GM19455 (cell line): ENCODE data around the gene POGLUT3.
A peak's percentile ranks its signal among the peaks of the same experiment; 100 is the strongest.

Source experiments
- ATAC-seq: cut with Tn5 transposase; IDR thresholded peaks from one replicate; pipeline ENCODE4 v1.9.1; 2021; ENCODE audit not compliant: unreplicated experiment

Gene POGLUT3, protein sequence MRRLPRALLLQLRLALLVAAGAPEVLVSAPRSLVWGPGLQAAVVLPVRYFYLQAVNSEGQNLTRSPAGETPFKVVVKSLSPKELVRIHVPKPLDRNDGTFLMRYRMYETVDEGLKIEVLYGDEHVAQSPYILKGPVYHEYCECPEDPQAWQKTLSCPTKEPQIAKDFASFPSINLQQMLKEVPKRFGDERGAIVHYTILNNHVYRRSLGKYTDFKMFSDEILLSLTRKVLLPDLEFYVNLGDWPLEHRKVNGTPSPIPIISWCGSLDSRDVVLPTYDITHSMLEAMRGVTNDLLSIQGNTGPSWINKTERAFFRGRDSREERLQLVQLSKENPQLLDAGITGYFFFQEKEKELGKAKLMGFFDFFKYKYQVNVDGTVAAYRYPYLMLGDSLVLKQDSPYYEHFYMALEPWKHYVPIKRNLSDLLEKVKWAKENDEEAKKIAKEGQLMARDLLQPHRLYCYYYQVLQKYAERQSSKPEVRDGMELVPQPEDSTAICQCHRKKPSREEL

DNA sequence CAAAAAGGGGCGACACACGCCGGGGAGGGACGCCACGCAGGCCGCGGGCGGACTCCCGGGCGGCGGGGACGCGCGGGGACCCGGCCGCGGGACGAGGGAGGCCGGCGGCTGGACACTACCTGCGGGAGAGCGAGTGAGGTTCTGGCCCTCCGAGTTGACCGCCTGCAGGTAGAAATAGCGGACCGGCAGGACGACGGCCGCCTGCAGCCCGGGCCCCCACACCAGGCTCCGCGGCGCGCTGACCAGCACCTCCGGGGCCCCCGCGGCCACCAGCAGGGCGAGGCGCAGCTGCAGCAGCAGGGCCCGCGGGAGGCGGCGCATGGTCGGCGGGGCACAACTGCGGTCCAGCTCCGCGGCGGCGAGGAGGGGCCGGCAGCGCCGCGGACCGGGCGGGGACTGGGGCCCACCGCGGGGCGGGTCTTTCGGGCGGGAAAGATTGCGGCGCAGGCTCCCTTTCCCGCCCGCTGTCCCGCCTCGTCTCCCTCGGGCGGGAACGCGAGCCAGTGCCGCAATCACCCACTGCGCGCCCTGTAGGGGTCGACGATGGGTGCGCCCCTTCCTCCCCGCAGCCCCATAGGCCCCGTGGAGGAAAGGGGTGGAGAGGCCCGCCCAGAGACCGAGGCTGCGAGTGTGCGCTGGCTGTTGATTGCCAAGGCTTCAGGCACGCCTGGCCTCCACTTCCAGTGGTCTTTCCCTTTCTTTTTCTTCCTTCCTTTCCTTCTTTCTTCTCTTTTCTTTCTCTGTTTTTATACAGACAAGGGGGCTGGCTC lies at the start of gene POGLUT3:
Gene POGLUT3, minus strand, starts transcription at position 339 of the 770 bp plus-strand sequence. Its CDS starts 18 bp downstream, at position 321.
- peak; percentile 67 for ATAC-seq

DNA sequence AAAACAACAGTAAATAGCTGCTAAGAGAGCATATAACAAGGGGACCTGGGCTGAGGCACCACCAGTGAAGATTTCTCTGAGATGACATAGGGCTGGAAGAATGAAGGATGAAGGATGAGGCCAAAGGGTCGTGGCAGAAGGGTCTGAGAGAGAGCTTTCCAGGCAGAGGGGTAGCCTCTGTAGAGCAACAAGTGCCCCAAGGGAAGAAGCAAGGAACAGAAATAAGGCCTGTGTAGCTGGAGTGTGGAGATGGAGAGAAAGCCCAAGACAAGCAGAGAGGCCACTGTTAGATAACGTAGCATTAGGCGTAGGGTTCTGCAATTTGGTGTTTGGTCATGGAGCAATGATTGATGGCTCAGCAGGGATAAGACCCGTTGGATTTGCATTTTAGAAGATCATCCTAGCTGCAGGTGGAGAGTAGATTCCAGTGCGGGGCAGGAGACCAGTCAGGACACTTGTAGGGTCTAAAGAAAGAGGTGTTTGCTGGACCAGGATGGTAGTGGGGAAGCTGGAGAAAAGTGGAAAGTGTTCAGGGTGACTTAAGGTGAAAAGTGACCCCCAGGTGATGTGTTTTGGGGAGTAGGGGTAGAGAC lies 47.8 kb upstream of the POGLUT3 start:
- ATAC-seq = no peak

DNA sequence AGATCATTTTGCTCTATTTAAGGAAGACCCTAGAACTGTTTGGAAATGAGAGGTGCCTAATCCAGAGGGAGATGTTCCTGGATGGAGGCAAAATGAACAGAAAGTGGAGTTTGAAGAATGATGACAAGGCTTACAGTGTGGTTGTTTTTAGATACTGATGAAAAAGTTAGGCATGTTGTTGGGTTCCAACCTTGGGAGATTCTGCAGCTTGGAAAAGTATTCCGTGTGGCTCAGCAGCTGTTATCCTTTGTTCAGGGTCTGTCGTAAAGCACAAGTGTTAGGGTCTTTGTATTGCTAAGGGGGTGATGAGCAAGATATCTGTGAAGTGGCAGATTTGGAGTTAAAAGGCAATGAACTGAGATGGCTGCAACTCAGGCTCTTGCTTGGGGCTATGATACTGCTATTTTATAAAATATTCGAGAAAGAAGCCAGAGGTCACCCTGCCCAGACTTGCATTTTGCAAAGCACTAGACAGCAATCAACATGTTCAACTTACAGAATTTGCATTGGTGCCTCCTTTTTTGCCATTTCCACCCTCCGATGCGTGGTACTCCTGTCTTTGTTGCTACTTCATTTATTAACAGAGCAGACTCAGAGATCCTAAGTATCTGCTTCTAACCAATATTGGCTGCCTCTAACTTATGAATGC lies 45.3 kb upstream of the POGLUT3 start:
- no peak for ATAC-seq

DNA sequence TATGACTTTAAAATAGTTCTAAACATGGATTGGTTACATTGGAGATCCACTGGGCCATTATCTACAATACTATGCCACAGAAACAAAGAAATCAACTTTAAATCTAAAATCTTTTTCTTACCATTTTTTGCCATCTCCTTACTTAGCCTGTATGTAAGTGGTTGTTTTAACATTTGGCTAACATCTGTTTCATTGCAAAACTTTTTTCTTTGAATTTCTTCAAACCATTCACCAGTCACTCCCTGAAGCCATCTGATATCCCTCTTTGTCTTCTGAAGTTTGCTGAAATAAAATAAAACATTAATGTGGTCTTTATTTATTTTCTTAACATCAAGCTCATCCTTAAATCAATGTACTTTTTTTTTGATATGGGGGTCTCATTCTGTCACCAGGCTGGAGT lies 43.3 kb upstream of the POGLUT3 start:
- no peak for ATAC-seq

DNA sequence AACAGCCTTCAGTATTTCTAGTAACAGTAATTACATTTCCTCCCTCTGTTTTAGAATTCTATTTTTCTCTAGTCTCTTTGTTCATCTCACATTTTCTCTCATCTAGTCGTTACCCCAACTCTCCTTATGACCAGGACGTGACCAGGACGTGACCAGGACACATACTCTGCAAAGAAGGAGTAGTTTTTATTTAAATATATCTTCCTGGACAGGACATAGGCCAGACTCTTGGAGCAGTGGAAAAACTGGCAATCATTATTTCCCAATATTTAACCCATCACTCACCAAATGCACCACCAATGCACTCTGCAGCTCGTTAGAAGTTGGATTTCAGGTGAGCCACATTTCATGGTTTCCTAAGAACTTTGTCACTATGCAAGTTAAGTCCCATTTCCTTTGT lies 40.3 kb upstream of the POGLUT3 start:
- ATAC-seq = no peak

DNA sequence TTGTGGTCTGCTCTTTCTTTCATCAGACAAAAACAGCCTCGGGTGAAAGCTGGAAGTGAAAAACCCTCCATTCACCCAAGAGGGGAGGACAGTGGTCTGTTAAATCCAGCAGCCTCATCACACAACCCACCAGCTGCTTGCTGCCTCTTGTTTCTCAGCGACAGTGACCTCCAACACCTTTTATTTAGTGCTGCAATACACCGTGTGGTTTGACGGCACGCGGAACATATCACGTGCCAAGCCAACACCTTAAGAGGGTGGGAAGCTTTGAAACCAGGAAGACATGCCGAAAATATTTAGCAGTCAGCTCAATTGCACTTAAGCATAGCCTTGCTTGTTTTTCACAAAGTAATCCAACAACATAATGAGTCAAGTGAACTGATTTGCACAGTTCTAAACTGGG lies 39.8 kb upstream of the POGLUT3 start:
- ATAC-seq = no peak

DNA sequence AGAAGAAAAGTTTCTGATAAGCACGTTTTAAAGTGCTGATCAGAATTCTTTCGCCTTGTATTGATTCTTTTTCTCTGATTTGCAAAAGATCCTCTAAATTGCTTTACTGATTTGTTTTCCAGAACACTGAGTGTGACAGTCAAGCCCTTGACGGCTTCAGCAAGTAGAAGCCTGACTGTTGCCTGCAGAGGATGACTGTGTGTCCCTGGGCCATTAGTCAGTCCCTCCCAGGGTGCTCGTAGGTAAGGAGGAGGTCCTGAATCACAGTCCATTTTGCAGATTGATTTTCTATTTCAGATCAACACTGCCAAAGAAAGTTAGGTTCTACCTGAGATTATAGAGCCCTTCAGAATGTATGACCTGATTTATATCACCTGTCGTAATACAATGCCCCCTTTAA lies 38.6 kb upstream of the POGLUT3 start:
- no peak for ATAC-seq

DNA sequence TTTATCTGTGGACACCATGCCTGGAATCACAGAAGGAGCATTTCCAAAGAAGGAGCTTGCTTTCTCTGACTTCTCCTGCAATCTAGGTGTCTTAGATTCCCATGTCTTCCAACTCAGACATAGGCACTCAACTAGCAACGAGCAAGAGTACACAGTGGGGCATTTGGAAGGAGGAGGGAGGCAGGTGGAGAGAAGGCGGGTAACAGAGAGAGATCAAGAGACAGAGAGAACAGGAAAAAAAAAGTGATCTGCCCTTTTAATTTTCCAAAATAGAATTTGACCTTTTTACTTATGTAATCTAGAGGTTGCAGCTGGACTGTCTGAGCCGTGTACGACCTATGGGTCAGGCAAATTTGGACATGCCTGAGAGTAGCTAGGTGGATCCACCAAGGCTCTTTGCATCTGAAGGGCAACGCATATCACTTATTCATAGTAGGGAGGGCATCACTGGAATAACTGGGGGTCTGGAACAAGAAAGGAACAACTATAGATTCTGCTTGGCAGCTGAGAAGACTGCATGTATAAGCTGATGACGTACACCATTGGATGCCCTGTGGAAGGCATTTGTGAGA lies 37.3 kb upstream of the POGLUT3 start:
- ATAC-seq = no peak

DNA sequence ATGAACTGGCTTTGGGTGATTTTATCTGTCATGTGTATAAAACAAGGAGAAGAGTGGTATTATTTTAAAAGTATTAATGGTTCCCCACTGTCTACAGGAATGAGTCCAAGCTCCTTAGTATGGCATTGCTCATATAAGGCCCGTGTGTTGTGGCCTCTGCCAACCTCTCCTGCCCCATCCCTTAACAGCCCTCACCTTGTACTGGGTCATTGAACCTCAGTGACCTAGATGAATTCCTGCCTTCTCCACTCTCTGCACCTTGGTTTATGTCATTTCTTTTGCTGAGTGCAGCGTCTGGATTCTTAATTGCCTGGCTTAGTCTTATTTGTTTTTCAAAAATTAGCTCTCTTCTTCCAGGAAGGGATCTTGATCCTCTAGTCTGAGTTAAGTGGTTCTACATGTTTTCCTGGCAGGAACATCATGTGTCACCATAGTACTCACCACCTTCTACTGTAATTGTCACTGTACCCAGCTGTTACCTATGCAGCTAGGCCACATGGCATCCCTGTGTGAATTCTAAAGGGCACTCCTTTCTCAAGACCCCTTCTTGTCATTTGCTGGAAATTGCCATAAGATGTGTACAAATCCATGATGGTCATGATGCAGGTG lies 36.2 kb upstream of the POGLUT3 start:
- no peak for ATAC-seq

DNA sequence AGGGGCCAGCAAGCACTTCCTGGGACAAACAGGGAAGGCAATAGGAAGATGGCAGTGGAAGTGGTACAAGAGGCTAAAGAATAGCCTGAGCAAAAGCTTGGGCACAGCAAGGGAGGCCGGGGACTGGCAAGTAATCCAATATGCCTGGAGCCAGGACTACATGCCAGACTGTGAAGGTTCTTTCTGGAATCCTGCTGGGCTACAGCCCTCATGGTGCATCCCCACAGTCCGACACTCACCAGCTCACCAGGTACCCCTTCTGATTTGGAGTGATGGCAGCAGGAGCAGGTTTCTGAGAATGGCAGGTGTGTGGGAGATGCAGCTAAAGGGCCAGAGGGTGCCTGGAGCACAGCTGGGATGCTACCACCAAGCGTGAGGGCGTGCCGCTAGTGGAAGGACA lies 32.2 kb upstream of the POGLUT3 start:
- ATAC-seq = no peak

DNA sequence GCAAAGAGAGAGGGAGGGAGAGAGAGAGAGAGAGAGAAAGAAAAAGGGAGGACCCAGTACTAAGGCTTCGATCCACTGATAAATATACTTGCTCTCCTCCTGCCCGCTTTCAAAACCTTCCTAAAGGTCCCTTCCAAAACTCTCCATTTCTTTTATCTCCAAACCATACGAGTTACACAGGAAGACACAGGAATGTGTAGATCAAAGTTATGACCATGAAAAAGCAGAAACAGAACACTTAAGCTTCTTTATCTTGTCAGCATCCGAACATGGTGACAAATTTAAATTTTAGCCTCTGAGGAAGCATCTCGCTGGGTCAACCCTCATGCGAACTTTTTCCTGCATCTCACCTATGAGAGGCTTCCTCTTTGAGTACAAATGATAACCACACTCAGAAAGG lies 29.2 kb upstream of the POGLUT3 start:
- ATAC-seq = no peak

DNA sequence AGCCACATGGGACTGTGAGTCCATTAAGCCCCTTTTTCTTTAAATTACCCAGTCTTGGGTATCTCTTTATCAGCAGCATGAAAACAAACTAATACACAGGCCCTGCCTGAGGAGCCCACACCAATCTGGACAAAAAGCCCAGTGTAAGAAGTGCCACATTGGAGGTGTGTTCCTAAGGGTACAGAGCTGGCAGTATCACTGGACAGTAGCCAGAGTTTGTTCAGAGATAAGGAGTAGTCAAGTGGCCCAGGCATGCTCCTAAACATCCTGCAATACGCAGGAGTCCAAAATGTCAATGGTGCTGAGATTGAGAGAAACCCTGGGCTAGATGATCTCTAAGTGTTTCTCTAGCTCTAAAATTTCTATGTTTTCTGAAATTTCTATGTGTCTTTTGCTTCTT lies 27.0 kb upstream of the POGLUT3 start:
- no peak for ATAC-seq

DNA sequence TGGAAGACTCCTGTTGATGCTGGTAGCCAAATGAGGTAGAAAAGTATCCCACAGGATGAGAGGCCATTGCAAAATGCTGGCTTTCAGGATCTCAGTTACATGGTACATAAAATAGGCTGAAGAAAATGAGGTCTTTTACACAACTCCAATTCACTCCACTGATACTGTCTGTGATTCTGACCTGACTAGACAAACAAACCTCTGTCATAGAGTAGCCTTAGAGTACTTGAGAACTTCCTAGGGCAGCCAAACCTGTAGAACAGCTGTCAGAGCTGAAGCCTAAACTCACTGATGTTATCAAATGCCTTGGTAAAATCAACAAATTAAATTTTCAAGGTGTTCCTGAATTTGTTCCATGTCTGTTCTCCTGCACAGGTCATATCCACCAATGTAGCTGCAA lies 26.2 kb upstream of the POGLUT3 start:
- ATAC-seq = no peak

DNA sequence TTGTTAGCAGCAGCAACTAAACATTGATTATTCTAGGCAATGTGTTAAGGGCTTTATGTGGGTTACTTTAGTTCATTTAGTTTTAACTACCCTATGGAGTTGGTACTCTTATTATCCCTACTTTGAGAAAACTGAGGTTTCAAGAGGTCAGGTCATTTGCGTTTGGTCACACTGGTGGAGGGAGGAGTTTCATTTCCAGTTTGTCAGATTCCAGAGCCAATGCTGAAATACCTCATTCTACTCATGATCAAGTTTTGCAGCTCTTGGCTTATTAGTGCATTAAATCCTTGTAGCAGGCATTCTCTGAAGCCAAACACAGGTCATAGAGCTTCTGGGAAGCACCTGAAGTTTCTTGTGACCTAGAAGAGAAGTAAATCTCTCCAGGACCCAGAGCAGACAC lies 24.1 kb upstream of the POGLUT3 start:
- ATAC-seq = no peak

DNA sequence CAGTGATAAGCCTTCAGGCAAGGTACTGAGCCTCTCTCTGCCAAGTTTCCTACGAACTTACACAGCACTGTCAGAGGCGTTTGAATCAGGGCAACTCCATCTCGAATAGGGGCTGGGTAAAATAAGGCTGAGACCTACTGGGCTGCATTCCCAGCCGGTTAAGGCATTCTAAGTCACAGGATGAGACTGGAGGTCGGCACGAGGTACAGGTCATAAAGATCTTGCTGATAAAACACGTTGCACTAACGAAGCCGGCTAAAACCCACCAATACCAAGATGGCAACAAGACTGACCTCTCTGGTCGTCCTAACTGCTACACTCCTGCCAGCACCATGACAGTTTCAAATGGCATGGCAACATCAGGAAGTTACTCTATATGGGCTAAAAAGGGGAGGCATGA lies 20.4 kb upstream of the POGLUT3 start:
- no peak for ATAC-seq

DNA sequence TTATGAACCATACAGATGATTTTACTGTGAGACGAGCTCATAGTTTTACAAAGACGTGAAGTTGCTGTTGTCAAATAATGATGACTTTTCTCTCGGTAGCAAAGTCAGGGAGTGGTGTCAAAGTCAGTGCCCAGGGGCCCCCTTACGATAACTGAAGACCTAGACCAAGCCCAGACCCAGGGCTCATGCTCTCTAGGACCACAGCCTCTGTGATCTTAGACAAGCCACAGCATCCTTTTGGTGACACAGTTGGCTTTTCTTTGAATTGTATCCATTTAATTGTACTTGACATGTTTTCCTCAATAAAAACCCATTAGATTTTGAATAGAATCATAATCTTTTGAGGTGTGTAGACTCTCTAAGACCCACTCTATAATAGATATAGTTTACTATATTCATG lies 17.9 kb upstream of the POGLUT3 start:
- ATAC-seq = no peak

DNA sequence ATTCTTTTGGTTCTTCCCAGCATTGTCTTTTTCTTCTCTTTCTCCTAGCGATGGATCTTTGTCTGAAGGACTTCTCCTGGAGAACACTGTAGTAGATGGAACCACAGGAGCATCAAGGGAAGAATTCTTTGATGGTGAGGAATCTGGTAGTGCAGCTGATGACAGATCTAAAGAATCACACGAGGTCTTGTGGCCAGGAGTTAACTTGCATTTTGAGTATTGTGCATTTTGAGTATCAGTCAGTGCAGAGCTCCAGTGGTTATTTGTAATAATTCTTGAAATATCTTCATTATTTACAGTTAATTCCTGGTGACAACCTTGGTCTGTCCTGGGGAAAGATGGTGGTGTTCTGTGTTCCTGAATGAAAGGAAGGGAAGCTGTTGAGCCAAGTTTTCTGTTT lies 14.5 kb upstream of the POGLUT3 start:
- ATAC-seq = no peak

DNA sequence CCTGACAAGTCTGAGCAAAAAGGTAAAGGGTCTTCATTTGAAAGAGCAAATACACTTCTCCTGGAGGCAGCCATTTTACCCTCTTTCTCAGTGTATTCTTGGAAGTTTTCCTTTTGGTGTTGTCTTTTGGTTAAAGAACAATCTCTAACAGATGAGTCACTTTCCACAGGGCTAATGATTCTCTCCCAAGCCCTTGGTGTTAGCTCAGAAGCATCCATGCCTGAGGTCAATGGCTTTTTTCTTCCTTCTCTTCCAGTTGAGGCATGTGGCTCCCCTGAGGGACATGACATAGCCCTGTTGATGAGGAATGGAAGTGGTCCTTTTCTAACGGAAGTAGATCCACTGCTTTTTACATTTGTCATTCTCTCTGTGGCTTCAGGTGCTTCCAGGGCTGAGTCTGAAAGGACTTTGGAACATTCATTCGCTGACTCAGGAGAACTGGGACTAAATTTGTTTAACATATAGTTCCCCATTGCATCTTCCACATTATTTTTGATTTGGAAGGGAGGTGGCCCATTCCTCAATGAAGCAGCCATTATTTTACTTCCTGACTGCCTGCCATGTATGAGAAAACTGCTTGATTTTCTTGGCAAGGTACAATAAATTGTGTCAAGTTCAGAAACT lies 13.8 kb upstream of the POGLUT3 start:
- no peak for ATAC-seq

DNA sequence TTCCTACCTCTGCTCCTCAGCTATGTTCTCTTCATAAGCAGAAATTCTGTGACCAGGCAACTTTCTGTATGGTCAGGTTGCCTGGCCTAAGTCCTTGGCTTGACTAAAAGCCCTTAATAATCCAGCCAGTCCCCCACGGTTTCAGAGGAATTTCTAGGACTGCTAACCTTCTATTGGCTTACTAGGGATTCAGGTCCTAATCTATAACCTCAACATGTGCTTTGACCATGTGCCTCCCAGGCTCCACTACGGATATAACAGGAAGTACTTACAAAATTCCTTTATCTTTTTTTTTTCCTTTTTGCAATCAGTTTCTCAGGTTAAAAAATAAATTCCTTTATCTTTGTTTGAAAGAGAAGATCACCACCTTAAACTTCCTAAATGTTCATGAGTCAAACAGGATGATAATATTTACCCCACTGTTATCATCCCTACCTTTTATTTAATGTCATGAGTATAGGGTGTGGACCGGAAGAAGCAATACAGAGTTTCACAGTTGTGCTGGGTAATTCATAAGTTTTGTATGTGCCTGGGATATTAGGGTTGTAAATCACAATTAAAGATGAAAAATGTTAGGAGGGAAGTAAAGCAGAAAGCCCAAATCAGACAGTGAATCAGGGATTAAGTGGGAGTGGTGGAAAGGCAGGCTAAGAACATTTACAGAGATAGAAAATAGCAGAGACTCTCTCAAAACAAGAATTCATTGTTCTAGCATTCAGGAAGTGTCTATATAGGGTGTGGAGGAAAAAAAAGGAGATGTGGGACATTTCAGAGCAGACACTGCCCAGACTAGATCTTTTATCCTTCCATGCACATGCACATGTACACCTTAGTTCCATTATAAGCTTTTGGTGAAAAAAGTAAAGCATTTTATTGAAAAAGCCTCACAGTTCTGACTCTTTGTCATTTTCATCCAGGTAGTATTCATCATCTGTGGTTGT lies 10.7 kb upstream of the POGLUT3 start:
- no peak for ATAC-seq
